HCT116 (cell line): ENCODE results near the gene MVB12A. TPM values are rescaled to one million over a fixed set of nuclear protein-coding genes. Genes with fewer than 3 reads are reported as not detected.

ENCODE experiments used
- ATAC-seq: fragments of 200-7000 bp; cut with Tn5 transposase; 2 replicates; pipeline ENCODE4 v1.9.1; 2020; ENCODE audit warnings: mild to moderate bottlenecking, moderate library complexity
- BruUV-seq: library from RNA; stranded (reverse); fragments of 400-500 nt; replicated peaks from 2 replicates; lab custom pipeline; 2021; lab: Mats Ljungman, UMichigan
- CTCF ChIA-PET: fragments of 300-600 bp; sonication (Branson Sonifier 250); formaldehyde crosslinking; loops from one replicate; lab custom pipeline; 2021; ENCODE audit warnings: antibody characterized with exemption; lab: Charles Lee
- POLR2A ChIA-PET: fragments of 300-600, 350-600 bp; sonication (Branson Sonifier 250); formaldehyde crosslinking; loops from one replicate; lab custom pipeline; 2021; ENCODE audit warnings: antibody characterized with exemption; lab: Charles Lee
- RAD21 ChIA-PET, 2 experiments: fragments of 300-600 bp; sonication (Branson Sonifier 250); formaldehyde crosslinking; loops; one replicate each; lab custom pipeline; 2023; ENCODE audit warnings: low total read pairs in 2 of 2; ENCODE audit not compliant: uncharacterized antibody in 2 of 2, unreplicated experiment in 2 of 2, low non-redundant PET in 1 of 2; lab: Charles Lee
- DNase-seq: peaks from one replicate; pipeline ENCODE4 v3.0.0-alpha.2; 2010; ENCODE audit warnings: low read depth, low spot score
- H2AFZ ChIP-seq: fragments of 200-600 bp; shearing (Covaris generic), sonication (generic); 2 replicates; pipeline ENCODE4 v1.6.1; 2017; ENCODE audit warnings: low read depth, mixed run types, mixed read lengths, antibody characterized with exemption, low read length; ENCODE audit not compliant: poor library complexity, severe bottlenecking
- H3K27ac ChIP-seq: 2 replicates; pipeline ENCODE4 v1.5.1; 2012; ENCODE audit warnings: low read depth, low read length
- H3K27me3 ChIP-seq: fragments of 200-600 bp; sonication (generic); 2 replicates; pipeline ENCODE4 v1.6.1; 2016; ENCODE audit warnings: mixed run types, low read length, mixed read lengths; ENCODE audit not compliant: insufficient read depth
- H3K36me3 ChIP-seq, 2 experiments: fragments of 200-500 bp in 1 of 2; fragments of 200-600 bp in 1 of 2; sonication (Bioruptor generic) in 1 of 2; sonication (generic) in 1 of 2; 2 replicates each; pipeline versions ENCODE4 v1.5.1 to v1.6.1; 2014 to 2016; ENCODE audit warnings: low read length in 2 of 2, inconsistent platforms in 1 of 2, mixed read lengths in 1 of 2, mixed run types in 1 of 2; ENCODE audit not compliant: insufficient read depth in 2 of 2, control insufficient read depth in 1 of 2
- H3K4me1 ChIP-seq, 2 experiments: fragments of 200-600 bp in 1 of 2; sonication (generic) in 1 of 2; 2 replicates each; pipeline versions ENCODE4 v1.5.1 to v1.6.1; 2012 to 2017; ENCODE audit warnings: low read length in 2 of 2, inconsistent platforms in 1 of 2, mild to moderate bottlenecking in 1 of 2, mixed read lengths in 1 of 2, mixed run types in 1 of 2, moderate library complexity in 1 of 2; ENCODE audit not compliant: insufficient read depth in 2 of 2, control insufficient read depth in 1 of 2
- H3K4me2 ChIP-seq: fragments of 200-600 bp; sonication (generic); 2 replicates; pipeline ENCODE4 v1.6.1; 2017; ENCODE audit warnings: mixed run types, low read length, mixed read lengths
- H3K4me3 ChIP-seq, 2 experiments: fragments of 200-600 bp in 1 of 2; sonication (generic) in 1 of 2; replicated peaks in 1 of 2; 2 replicates each; pipeline ENCODE4 v1.5.1; 2011 to 2016; ENCODE audit warnings: low read length in 2 of 2, control low read depth in 1 of 2, low read depth in 1 of 2, mild to moderate bottlenecking in 1 of 2, mixed read lengths in 1 of 2, mixed run types in 1 of 2
- H3K79me2 ChIP-seq: fragments of 200-600 bp; sonication (generic); 2 replicates; pipeline ENCODE4 v1.6.1; 2017; ENCODE audit warnings: mild to moderate bottlenecking, mixed run types, low read length, moderate library complexity, mixed read lengths; ENCODE audit not compliant: insufficient read depth
- H3K9ac ChIP-seq: fragments of 200-600 bp; sonication (generic); 2 replicates; pipeline ENCODE4 v1.6.1; 2016; ENCODE audit warnings: low read length, mixed read lengths
- H3K9me2 ChIP-seq: fragments of 200-600 bp; sonication (generic), shearing (Covaris generic); 2 replicates; pipeline ENCODE4 v1.6.1; 2017; ENCODE audit warnings: mixed run types, mild to moderate bottlenecking, moderate library complexity; ENCODE audit not compliant: insufficient read depth
- H3K9me3 ChIP-seq, 2 experiments: fragments of 200-500 bp in 1 of 2; fragments of 200-600 bp in 1 of 2; sonication (Bioruptor generic) in 1 of 2; sonication (generic) in 1 of 2; 2 replicates each; pipeline ENCODE4 v1.6.1; 2014 to 2017; ENCODE audit warnings: low read length in 2 of 2, mixed read lengths in 2 of 2, inconsistent platforms in 1 of 2, low read depth in 1 of 2, mild to moderate bottlenecking in 1 of 2, mixed run types in 1 of 2, moderate library complexity in 1 of 2; ENCODE audit not compliant: control insufficient read depth in 1 of 2, insufficient read depth in 1 of 2
- H4K20me1 ChIP-seq: fragments of 200-600 bp; sonication (generic), shearing (Covaris generic); 2 replicates; pipeline ENCODE4 v1.6.1; 2017; ENCODE audit warnings: mixed run types, mild to moderate bottlenecking, moderate library complexity; ENCODE audit not compliant: insufficient read depth
- CEBPB ChIP-seq: IDR thresholded peaks from 2 replicates; pipeline ENCODE4 v1.6.1; 2012; ENCODE audit warnings: low read depth
- ELF1 ChIP-seq: IDR thresholded peaks from 2 replicates; pipeline ENCODE4 v1.6.1; 2012; ENCODE audit warnings: low read depth, borderline replicate concordance
- EZH2 ChIP-seq: fragments of 200-600 bp; sonication (generic); IDR thresholded peaks from 2 replicates; pipeline ENCODE4 v1.6.1; 2017; ENCODE audit warnings: antibody characterized with exemption, mixed run types
- EZH2phosphoT487 ChIP-seq: fragments of 200-600 bp; IDR thresholded peaks from 2 replicates; pipeline ENCODE4 v1.6.1; 2018; ENCODE audit warnings: antibody characterized with exemption, borderline replicate concordance
- FOSL1 ChIP-seq: IDR thresholded peaks from 2 replicates; pipeline ENCODE4 v1.6.1; 2012; ENCODE audit warnings: low read depth
- POLR2A ChIP-seq: IDR thresholded peaks from 2 replicates; pipeline ENCODE4 v1.7.0; 2011; ENCODE audit warnings: borderline replicate concordance; ENCODE audit not compliant: insufficient read depth, insufficient read length; ENCODE audit errors: extremely low read depth
- RAD21 ChIP-seq: IDR thresholded peaks from 2 replicates; pipeline ENCODE4 v1.6.1; 2012; ENCODE audit warnings: low read depth, mild to moderate bottlenecking
- SIN3A ChIP-seq: IDR thresholded peaks from 2 replicates; pipeline ENCODE4 v1.6.1; 2012; ENCODE audit warnings: low read depth
- SP1 ChIP-seq: IDR thresholded peaks from 2 replicates; pipeline ENCODE4 v1.6.1; 2012; ENCODE audit warnings: low read depth
- SRF ChIP-seq: IDR thresholded peaks from 2 replicates; pipeline ENCODE4 v1.6.1; 2012; ENCODE audit warnings: low read depth
- TCF7L2 ChIP-seq: IDR thresholded peaks from 2 replicates; pipeline ENCODE4 v1.7.0; 2011; ENCODE audit warnings: borderline replicate concordance, inconsistent platforms; ENCODE audit not compliant: insufficient read depth, insufficient read length; ENCODE audit errors: extremely low read depth
- YY1 ChIP-seq: IDR thresholded peaks from 2 replicates; pipeline ENCODE4 v1.6.1; 2011; ENCODE audit warnings: low read length, low read depth, moderate library complexity, mild to moderate bottlenecking; ENCODE audit not compliant: insufficient replicate concordance; ENCODE audit errors: extremely low read depth
- ZFX ChIP-seq: fragments of 450-650 bp; IDR thresholded peaks from 2 replicates; pipeline ENCODE4 v1.6.1; 2017
- ZNF274 ChIP-seq: fragments of 200-500 bp; sonication (Bioruptor generic); IDR thresholded peaks from 2 replicates; pipeline ENCODE4 v1.6.1; 2014; ENCODE audit warnings: mild to moderate bottlenecking, low read depth, low read length, inconsistent platforms
- intact Hi-C: fragments of 100-400 bp; cut with micrococcal nuclease; formaldehyde crosslinking; loops from 2 replicates; pipeline ENCODE4 v1.10.0; 2022
- total RNA-seq: library from RNA; stranded (reverse); gene quantifications from one replicate; pipeline ENCODE4 v1.2.1, GENCODE V29; 2021; ENCODE audit not compliant: unreplicated experiment
- TF ChIP-seq, protein P1 (sequence below): IDR thresholded peaks from 2 replicates; pipeline ENCODE4 v1.6.1; 2012

MVB12A gene
- total RNA-seq, 1 experiment from 2014 or later, result 91.7 TPM

DNA sequence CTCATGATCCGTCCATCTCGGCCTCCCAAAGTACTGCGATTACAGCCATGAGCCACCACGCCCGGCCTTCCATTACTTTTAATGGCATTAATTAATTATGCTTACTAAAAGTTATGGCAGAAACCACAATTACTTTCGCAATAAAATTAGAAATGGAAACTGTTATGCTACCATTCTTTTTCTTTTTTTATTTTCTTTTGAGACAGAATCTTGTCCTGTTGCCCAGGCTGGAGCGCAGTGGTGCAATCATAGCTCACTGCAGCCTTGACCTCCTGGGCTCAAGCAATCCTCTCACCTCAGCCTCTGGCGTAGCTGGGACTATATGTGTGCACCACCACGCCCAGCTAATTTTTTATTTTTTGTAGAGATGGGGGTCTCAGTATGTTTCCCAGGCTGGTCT, 9.9 kb upstream of the MVB12A start:
- CTCF ChIA-PET, result no interaction called here

GRCh38 chr19:17411801-17412200, 8.0 kb upstream of the MVB12A start:
- POLR2A ChIA-PET, result no interaction called here
- TF ChIP-seq EZH2 (no peak), TCF7L2 (no peak), ZNF274 (no peak), ZFX (no peak), SP1 (no peak), SIN3A (no peak), YY1 (no peak), FOSL1 (no peak)
- TF ChIP-seq, protein P1, sequence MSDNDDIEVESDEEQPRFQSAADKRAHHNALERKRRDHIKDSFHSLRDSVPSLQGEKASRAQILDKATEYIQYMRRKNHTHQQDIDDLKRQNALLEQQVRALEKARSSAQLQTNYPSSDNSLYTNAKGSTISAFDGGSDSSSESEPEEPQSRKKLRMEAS, result no peak
- RAD21 ChIA-PET, result no interaction called here
- no peak overlapping the region for H3K4me2 ChIP-seq
- H3K27me3 ChIP-seq, result no peaks in the 10 kb centered on the region
- H3K4me1 ChIP-seq, result peaks cover under 1 to 8% of the 10 kb centered on the region in 2 experiments; a peak in 3 of 4 replicates
- no peaks in the 10 kb centered on the region for H3K79me2 ChIP-seq
- H3K36me3 ChIP-seq, result no peaks in the 10 kb centered on the region
- no peak overlapping the region for H3K4me3 ChIP-seq
- no peaks in the 10 kb centered on the region for H4K20me1 ChIP-seq
- no peak overlapping the region for H3K9ac ChIP-seq
- DNase-seq, result no peak
- H3K9me3 ChIP-seq, result no peaks in the 10 kb centered on the region
- ATAC-seq, result no peak
- no peaks in the 10 kb centered on the region for H3K9me2 ChIP-seq
- intact Hi-C loops, result no loop called here
- no peak overlapping the region for H2AFZ ChIP-seq
- H3K27ac ChIP-seq, result no peak overlapping the region
- CTCF ChIA-PET, result no interaction called here
- no TSS peak for BruUV-seq

More for the DNA sequence above, 9.9 kb upstream of the MVB12A start:
- TF ChIP-seq TCF7L2 (no peak), EZH2phosphoT487 (no peak), POLR2A (no peak), RAD21 (no peak), CEBPB (no peak), SRF (no peak), ELF1 (no peak), FOSL1 (no peak)
- ATAC-seq, result no peak
- BruUV-seq, result no TSS peak
- ChIA-PET RAD21 (no interaction called here), POLR2A (interaction anchor here (0.7 to 1.3 kb wide), 3 partner anchors 9 to 522 kb away, joined by 3 to 4 read pairs (median 4); partner anchors contain the start of gene MVB12A)
- no peak overlapping the region for H3K4me2 ChIP-seq
- H3K79me2 ChIP-seq, result no peaks in the 10 kb centered on the region
- intact Hi-C loops, result no loop called here
- no peak for DNase-seq
- H3K4me1 ChIP-seq, result peaks cover 4 to 25% of the 10 kb centered on the region in 2 experiments; a peak in 3 of 4 replicates
- no peaks in the 10 kb centered on the region for H4K20me1 ChIP-seq
- H3K27me3 ChIP-seq, result no peaks in the 10 kb centered on the region
- no peaks in the 10 kb centered on the region for H3K36me3 ChIP-seq
- no peak overlapping the region for H3K9ac ChIP-seq
- no peak overlapping the region for H3K4me3 ChIP-seq
- no peaks in the 10 kb centered on the region for H3K9me3 ChIP-seq
- no peaks in the 10 kb centered on the region for H3K9me2 ChIP-seq
- H2AFZ ChIP-seq, result no peak overlapping the region
- no peak overlapping the region for H3K27ac ChIP-seq
